ENCODE measurements around the gene POU6F2.

Gene POU6F2

DNA sequence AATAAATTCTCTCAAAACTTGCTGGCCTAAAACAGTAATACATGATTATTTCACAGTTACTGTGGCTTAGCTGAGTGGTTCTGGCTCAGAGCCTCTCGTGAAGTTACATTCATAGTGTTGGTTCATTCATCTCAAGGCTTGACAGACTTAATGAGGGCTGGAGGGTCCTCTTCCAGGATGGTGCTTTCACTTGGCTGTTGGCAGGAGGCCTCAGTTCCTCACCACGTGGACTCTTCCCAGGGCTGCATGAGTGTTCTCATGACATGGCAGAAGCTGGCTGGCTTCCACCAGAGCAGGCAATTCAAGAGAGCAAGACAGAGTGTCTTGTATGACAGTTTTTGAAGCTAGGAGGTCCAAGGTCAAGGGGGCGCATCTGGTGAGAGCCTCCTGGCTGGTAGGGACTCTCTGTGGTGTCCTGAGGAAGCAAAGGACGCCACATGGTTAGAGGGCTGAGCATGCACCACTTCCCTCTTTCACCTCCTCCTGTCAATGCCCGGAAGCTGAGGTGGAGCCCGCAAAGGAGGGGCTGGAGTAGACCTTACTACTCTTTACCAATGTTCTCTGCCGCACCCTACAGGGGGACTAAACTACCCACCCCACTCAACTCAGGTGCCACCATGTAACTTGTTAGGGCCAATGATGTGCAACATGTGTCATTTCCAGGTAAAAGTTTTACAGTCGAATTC lies 530.3 kb downstream of the POU6F2 start:
- TF ChIP-seq MAX (IDR thresholded peaks at IDR 0.05) = no peak
- TF ChIP-seq RAD21 (IDR thresholded peaks at IDR 0.05; ENCODE audit: low read depth) = no peak

DNA sequence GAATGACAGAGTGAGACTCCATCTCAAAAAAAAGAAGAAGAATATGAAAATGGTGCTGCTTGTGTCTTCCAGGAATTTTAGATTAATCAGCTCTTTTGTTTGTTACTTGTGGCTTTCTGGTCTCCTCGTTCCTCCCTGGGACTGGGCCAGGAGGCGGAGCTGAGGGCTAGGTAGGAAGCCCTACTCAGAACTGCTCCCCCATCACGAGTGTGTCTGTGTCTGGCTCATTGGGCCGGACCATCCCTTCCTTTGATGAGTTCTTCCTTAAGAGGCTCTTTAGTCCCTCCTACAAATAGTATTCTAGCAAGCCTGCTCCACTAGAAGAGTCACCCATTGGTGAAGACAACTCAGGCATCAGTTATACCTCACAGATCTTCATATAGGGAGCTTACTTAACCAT lies 531.7 kb downstream of the POU6F2 start:
- TF ChIP-seq RAD21 (IDR thresholded peaks at IDR 0.05; ENCODE audit: low read depth) = no peak
- TF ChIP-seq YY1 (IDR thresholded peaks at IDR 0.05; ENCODE audit: low read depth) = no peak
- TF ChIP-seq MAX (IDR thresholded peaks at IDR 0.05) = no peak
- TF ChIP-seq EP300 (IDR thresholded peaks at IDR 0.05; ENCODE audit: borderline replicate concordance) = no peak
- TF ChIP-seq ZBTB7A (IDR thresholded peaks at IDR 0.05; ENCODE audit: low read depth) = no peak
- no peak for TF ChIP-seq FOXM1 (IDR thresholded peaks at IDR 0.05; ENCODE audit: borderline replicate concordance, low read depth)
- TF ChIP-seq, protein P1, sequence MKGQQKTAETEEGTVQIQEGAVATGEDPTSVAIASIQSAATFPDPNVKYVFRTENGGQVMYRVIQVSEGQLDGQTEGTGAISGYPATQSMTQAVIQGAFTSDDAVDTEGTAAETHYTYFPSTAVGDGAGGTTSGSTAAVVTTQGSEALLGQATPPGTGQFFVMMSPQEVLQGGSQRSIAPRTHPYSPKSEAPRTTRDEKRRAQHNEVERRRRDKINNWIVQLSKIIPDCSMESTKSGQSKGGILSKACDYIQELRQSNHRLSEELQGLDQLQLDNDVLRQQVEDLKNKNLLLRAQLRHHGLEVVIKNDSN (IDR thresholded peaks at IDR 0.05) = no peak
- no peak for TF ChIP-seq TEAD4 (IDR thresholded peaks at IDR 0.05)
- no peak for TF ChIP-seq EGR1 (IDR thresholded peaks at IDR 0.05)
- no peak for TF ChIP-seq CREB1 (IDR thresholded peaks at IDR 0.05; ENCODE audit: low read depth)
- TF ChIP-seq NFIC (IDR thresholded peaks at IDR 0.05) = no peak
- TF ChIP-seq CEBPB (IDR thresholded peaks at IDR 0.05) = no peak
- TF ChIP-seq, protein P2, sequence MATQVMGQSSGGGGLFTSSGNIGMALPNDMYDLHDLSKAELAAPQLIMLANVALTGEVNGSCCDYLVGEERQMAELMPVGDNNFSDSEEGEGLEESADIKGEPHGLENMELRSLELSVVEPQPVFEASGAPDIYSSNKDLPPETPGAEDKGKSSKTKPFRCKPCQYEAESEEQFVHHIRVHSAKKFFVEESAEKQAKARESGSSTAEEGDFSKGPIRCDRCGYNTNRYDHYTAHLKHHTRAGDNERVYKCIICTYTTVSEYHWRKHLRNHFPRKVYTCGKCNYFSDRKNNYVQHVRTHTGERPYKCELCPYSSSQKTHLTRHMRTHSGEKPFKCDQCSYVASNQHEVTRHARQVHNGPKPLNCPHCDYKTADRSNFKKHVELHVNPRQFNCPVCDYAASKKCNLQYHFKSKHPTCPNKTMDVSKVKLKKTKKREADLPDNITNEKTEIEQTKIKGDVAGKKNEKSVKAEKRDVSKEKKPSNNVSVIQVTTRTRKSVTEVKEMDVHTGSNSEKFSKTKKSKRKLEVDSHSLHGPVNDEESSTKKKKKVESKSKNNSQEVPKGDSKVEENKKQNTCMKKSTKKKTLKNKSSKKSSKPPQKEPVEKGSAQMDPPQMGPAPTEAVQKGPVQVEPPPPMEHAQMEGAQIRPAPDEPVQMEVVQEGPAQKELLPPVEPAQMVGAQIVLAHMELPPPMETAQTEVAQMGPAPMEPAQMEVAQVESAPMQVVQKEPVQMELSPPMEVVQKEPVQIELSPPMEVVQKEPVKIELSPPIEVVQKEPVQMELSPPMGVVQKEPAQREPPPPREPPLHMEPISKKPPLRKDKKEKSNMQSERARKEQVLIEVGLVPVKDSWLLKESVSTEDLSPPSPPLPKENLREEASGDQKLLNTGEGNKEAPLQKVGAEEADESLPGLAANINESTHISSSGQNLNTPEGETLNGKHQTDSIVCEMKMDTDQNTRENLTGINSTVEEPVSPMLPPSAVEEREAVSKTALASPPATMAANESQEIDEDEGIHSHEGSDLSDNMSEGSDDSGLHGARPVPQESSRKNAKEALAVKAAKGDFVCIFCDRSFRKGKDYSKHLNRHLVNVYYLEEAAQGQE (IDR thresholded peaks at IDR 0.05; ENCODE audit: low read depth) = no peak
- TF ChIP-seq TCF12 (IDR thresholded peaks at IDR 0.05; ENCODE audit: low read depth) = no peak
- TF ChIP-seq TAF1 (IDR thresholded peaks at IDR 0.05; ENCODE audit: low read depth) = no peak

- TF ChIP-seq TCF12 (IDR thresholded peaks at IDR 0.05; ENCODE audit: low read depth) (no peak), TEAD4 (IDR thresholded peaks at IDR 0.05) (no peak), ZBTB7A (IDR thresholded peaks at IDR 0.05; ENCODE audit: low read depth) (no peak), NFIC (IDR thresholded peaks at IDR 0.05) (no peak)
Observed at GRCh38 chr7:39509912-39510311, 532.2 kb downstream of the POU6F2 start.

DNA sequence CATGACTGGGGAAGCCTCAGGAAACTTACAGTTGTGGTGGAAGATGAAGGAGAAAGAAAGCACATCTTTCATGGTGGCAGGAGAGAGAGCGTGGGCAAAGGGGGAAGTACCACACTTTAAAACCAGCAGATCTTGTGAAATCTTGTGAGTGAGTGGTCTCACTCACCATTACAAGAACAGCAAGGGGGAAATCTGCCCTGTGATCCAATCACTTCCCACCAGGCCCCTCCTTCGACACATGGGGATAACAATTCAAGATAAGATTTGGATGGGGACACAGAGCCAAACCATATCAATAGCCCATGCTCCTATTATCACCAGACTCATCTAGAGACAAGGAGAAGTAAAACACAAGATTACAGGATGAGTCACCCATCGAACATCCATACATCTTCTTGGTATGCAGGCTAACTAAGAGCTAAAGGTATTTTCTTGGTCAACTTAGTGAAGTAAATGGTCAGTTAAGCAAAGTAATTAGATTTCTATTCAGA lies 533.2 kb downstream of the POU6F2 start:
- TF ChIP-seq NFIC (IDR thresholded peaks at IDR 0.05) = no peak
- TF ChIP-seq CREB1 (IDR thresholded peaks at IDR 0.05; ENCODE audit: low read depth) = no peak
- TF ChIP-seq ZBTB7A (IDR thresholded peaks at IDR 0.05; ENCODE audit: low read depth) = no peak
- TF ChIP-seq CEBPB (IDR thresholded peaks at IDR 0.05) = no peak
- TF ChIP-seq FOXM1 (IDR thresholded peaks at IDR 0.05; ENCODE audit: borderline replicate concordance, low read depth) = no peak
- TF ChIP-seq MAX (IDR thresholded peaks at IDR 0.05) = no peak
- TF ChIP-seq RAD21 (IDR thresholded peaks at IDR 0.05; ENCODE audit: low read depth) = no peak
- TF ChIP-seq TEAD4 (IDR thresholded peaks at IDR 0.05) = no peak
- TF ChIP-seq, protein P2 (IDR thresholded peaks at IDR 0.05; ENCODE audit: low read depth) = no peak
- no peak for TF ChIP-seq YY1 (IDR thresholded peaks at IDR 0.05; ENCODE audit: low read depth)
- no peak for TF ChIP-seq TCF12 (IDR thresholded peaks at IDR 0.05; ENCODE audit: low read depth)
- TF ChIP-seq, protein P1 (IDR thresholded peaks at IDR 0.05) = no peak
- TF ChIP-seq EGR1 (IDR thresholded peaks at IDR 0.05) = no peak
- no peak for TF ChIP-seq TAF1 (IDR thresholded peaks at IDR 0.05; ENCODE audit: low read depth)
- TF ChIP-seq EP300 (IDR thresholded peaks at IDR 0.05; ENCODE audit: borderline replicate concordance) = no peak

DNA sequence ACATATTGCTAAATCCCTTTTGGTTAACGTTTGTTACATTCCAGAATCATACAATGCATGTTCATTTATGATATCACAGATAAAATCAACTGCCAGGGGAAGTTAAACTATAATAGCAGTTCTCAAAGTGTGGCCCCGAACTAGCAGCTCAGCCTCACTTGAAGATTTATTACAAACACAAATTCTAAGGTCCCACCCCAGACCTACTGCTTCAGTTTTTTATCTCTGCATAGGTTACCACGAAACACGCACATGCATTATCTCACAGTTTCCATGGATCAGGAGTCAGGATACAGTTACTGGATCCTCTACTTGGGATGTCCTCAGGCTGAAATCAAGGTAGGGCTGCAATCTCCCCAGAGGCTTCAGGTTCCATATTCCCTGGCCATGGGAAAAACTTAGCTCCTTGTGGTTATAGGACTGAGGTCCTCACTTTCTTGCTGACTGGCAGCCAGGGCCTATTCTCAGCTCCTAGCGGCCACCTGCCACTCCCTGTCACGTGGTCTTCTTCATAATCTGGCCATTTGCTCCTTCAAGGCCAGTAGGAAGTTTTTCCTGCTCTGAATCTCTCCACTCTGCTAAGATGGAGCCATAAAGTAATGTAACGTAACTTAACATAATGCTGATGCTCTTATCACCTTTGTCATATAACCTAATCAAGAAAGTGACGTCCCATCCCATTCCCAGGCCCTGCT lies 538.0 kb downstream of the POU6F2 start:
- no peak for TF ChIP-seq RAD21 (IDR thresholded peaks at IDR 0.05; ENCODE audit: low read depth)
- TF ChIP-seq, protein P1 (IDR thresholded peaks at IDR 0.05) = peak; percentile 65
